HL-60 (cell line): ENCODE measurements around the gene ANKRD40.

Experiments used
- CTCF ChIP-seq: IDR thresholded peaks from one replicate; pipeline ENCODE4 v1.5.1; 2011; ENCODE audit warnings: low read length, control low read depth, inconsistent platforms; ENCODE audit not compliant: insufficient read depth
- POLR2AphosphoS5 ChIP-seq: IDR thresholded peaks from 2 replicates; pipeline ENCODE4 v1.6.1; 2012; ENCODE audit warnings: low read depth

- no peak for TF ChIP-seq POLR2AphosphoS5
- no peak for TF ChIP-seq CTCF
These were observed 4.9 kb upstream of the ANKRD40 start for GRCh38 chr17:50712641-50713040.
